Measurements from ENCODE around the gene CRY2. TPM values are rescaled to one million over a fixed set of nuclear protein-coding genes. Genes with fewer than 3 reads are reported as not detected.

CRY2 gene
- total and polyA plus RNA-seq, 10 of the 15 experiments (the other 5 are each of a cell fraction or from before 2014, with no cell fraction given) = 1.2 to 14.7 (median 8.1) TPM

- TF ChIP-seq MTA2 (IDR thresholded peaks at IDR 0.05; ENCODE audit: low read depth) (peak; percentile 8; the same call in 1 of the 2 replicates), LARP7 (IDR thresholded peaks at IDR 0.05) (peak; percentile 73; the same call in 1 of the 2 replicates), GATAD2B (conservative IDR thresholded peaks at IDR 0.05; ENCODE audit: low read depth) (0 out of 2 replicates have a peak, but pooled peaks have one; percentile 44), POLR2A (IDR thresholded peaks at IDR 0.05; ENCODE audit: low read depth, low read length) (peak; percentile 52; the same call in 1 of the 2 replicates), IRF4 (IDR thresholded peaks at IDR 0.05; ENCODE audit: low read depth, low read length) (0 out of 2 replicates have a peak, but pooled peaks have one; percentile 4), EED (IDR thresholded peaks at IDR 0.05; ENCODE audit: low read depth) (0 out of 2 replicates have a peak, but pooled peaks have one; percentile 32), ZNF217 (IDR thresholded peaks at IDR 0.05) (peak; percentile 22; the same call in 1 of the 2 replicates), PKNOX1 (IDR thresholded peaks at IDR 0.05) (peak; percentile 57), ZNF622 (IDR thresholded peaks at IDR 0.05) (no peak), KLF5 (IDR thresholded peaks at IDR 0.05; ENCODE audit: partially characterized antibody) (no peak), ZNF207 (IDR thresholded peaks at IDR 0.05; ENCODE audit: borderline replicate concordance) (no peak), FOXM1 (IDR thresholded peaks at IDR 0.05; ENCODE audit: low read depth, low read length) (no peak), NFYB (IDR thresholded peaks at IDR 0.05; ENCODE audit: insufficient read depth, low read depth, low read length) (peak; percentile 79; the same call in 1 of the 2 replicates), SMC3 (IDR thresholded peaks at IDR 0.05; ENCODE audit: borderline replicate concordance, low read length) (no peak), STAT1 (conservative IDR thresholded peaks at IDR 0.05) (0 out of 2 replicates have a peak, but pooled peaks have one; percentile 7)
- TF ChIP-seq, protein P1, sequence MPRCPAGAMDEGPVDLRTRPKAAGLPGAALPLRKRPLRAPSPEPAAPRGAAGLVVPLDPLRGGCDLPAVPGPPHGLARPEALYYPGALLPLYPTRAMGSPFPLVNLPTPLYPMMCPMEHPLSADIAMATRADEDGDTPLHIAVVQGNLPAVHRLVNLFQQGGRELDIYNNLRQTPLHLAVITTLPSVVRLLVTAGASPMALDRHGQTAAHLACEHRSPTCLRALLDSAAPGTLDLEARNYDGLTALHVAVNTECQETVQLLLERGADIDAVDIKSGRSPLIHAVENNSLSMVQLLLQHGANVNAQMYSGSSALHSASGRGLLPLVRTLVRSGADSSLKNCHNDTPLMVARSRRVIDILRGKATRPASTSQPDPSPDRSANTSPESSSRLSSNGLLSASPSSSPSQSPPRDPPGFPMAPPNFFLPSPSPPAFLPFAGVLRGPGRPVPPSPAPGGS (IDR thresholded peaks at IDR 0.05; ENCODE audit: borderline replicate concordance, insufficient read depth, low read depth, low read length, poor library complexity, severe bottlenecking) = no peak
- TF ChIP-seq, protein P2, sequence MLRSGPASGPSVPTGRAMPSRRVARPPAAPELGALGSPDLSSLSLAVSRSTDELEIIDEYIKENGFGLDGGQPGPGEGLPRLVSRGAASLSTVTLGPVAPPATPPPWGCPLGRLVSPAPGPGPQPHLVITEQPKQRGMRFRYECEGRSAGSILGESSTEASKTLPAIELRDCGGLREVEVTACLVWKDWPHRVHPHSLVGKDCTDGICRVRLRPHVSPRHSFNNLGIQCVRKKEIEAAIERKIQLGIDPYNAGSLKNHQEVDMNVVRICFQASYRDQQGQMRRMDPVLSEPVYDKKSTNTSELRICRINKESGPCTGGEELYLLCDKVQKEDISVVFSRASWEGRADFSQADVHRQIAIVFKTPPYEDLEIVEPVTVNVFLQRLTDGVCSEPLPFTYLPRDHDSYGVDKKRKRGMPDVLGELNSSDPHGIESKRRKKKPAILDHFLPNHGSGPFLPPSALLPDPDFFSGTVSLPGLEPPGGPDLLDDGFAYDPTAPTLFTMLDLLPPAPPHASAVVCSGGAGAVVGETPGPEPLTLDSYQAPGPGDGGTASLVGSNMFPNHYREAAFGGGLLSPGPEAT (IDR thresholded peaks at IDR 0.05; ENCODE audit: low read depth) = 0 out of 2 replicates have a peak, but pooled peaks have one; percentile 16
- TF ChIP-seq, protein P3, sequence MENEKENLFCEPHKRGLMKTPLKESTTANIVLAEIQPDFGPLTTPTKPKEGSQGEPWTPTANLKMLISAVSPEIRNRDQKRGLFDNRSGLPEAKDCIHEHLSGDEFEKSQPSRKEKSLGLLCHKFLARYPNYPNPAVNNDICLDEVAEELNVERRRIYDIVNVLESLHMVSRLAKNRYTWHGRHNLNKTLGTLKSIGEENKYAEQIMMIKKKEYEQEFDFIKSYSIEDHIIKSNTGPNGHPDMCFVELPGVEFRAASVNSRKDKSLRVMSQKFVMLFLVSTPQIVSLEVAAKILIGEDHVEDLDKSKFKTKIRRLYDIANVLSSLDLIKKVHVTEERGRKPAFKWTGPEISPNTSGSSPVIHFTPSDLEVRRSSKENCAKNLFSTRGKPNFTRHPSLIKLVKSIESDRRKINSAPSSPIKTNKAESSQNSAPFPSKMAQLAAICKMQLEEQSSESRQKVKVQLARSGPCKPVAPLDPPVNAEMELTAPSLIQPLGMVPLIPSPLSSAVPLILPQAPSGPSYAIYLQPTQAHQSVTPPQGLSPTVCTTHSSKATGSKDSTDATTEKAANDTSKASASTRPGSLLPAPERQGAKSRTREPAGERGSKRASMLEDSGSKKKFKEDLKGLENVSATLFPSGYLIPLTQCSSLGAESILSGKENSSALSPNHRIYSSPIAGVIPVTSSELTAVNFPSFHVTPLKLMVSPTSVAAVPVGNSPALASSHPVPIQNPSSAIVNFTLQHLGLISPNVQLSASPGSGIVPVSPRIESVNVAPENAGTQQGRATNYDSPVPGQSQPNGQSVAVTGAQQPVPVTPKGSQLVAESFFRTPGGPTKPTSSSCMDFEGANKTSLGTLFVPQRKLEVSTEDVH (IDR thresholded peaks at IDR 0.05; ENCODE audit: low read depth, partially characterized antibody) = no peak
- TF ChIP-seq, protein P4, sequence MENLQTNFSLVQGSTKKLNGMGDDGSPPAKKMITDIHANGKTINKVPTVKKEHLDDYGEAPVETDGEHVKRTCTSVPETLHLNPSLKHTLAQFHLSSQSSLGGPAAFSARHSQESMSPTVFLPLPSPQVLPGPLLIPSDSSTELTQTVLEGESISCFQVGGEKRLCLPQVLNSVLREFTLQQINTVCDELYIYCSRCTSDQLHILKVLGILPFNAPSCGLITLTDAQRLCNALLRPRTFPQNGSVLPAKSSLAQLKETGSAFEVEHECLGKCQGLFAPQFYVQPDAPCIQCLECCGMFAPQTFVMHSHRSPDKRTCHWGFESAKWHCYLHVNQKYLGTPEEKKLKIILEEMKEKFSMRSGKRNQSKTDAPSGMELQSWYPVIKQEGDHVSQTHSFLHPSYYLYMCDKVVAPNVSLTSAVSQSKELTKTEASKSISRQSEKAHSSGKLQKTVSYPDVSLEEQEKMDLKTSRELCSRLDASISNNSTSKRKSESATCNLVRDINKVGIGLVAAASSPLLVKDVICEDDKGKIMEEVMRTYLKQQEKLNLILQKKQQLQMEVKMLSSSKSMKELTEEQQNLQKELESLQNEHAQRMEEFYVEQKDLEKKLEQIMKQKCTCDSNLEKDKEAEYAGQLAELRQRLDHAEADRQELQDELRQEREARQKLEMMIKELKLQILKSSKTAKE (IDR thresholded peaks at IDR 0.05; ENCODE audit: low read depth, poor library complexity, severe bottlenecking) = peak; percentile 37
These were observed 71.2 kb downstream of the CRY2 start (continued) for GRCh38 chr11:45918331-45918941.

Data from GM12878 (cell line).